ENCODE results near the gene CALN1. TPM values are rescaled to one million over a fixed set of nuclear protein-coding genes. Genes with fewer than 3 reads are reported as not detected.

CALN1 gene
- total RNA-seq, 2 donors from 2014 or later: 4.3 to 6.9 TPM

DNA sequence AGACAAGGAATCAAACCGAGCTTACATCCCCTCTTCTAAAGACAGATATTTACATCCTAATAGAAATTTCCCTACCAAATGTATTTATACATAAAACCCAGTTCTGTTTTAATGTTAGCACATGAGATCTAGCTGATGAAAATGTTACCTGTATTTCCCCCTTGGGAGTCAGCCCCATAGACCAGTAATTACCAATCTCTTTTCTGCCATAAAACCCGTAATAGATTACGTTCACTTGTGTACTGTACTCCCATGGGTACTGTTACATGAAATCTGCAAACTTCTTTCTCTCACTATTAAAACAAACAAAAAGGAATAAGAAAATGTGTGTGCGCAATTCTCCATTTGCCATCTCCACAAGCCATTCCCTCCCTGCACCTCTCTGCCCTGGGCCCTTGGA, 450.9 kb downstream of the CALN1 start:
- Mint-ChIP-seq H3K9me3 (peaks cover 5% of the 10 kb centered on the region), H3K4me3 (no peak overlapping the region), H3K27me3 (ENCODE audit: insufficient read depth) (no peaks in the 10 kb centered on the region), H3K36me3 (ENCODE audit: low read depth) (no peaks in the 10 kb centered on the region), H3K4me1 (peaks cover 4% of the 10 kb centered on the region), H3K27ac (no peak overlapping the region)
- 89 to 96% methylated on average over 3 to 4 of the region's 4 CpGs for WGBS, 2 experiments (ENCODE audit: insufficient coverage in 1 of 2, insufficient read length in 1 of 2)
- Histone ChIP-seq H3K27me3 (ENCODE audit: control insufficient read depth, insufficient read depth, low read length, poor library complexity, severe bottlenecking) (no peaks in the 10 kb centered on the region), H3K4me1 (ENCODE audit: control insufficient read depth, insufficient read depth, low read length) (no peaks in the 10 kb centered on the region), H3K9me3 (ENCODE audit: control insufficient read depth, low read length) (peaks cover 6% of the 10 kb centered on the region), H3K27ac (ENCODE audit: low read depth, low read length) (no peak overlapping the region), H3K4me3 (ENCODE audit: low read length) (no peak overlapping the region), H3K9ac (ENCODE audit: extremely low read depth, low read length, poor library complexity, severe bottlenecking) (no peak overlapping the region), H3K36me3 (ENCODE audit: control insufficient read depth, insufficient read depth, low read length) (no peaks in the 10 kb centered on the region)
- TF ChIP-seq, protein P1, sequence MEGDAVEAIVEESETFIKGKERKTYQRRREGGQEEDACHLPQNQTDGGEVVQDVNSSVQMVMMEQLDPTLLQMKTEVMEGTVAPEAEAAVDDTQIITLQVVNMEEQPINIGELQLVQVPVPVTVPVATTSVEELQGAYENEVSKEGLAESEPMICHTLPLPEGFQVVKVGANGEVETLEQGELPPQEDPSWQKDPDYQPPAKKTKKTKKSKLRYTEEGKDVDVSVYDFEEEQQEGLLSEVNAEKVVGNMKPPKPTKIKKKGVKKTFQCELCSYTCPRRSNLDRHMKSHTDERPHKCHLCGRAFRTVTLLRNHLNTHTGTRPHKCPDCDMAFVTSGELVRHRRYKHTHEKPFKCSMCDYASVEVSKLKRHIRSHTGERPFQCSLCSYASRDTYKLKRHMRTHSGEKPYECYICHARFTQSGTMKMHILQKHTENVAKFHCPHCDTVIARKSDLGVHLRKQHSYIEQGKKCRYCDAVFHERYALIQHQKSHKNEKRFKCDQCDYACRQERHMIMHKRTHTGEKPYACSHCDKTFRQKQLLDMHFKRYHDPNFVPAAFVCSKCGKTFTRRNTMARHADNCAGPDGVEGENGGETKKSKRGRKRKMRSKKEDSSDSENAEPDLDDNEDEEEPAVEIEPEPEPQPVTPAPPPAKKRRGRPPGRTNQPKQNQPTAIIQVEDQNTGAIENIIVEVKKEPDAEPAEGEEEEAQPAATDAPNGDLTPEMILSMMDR (conservative IDR thresholded peaks at IDR 0.05): no peak
- no peak for DNase-seq

DNA sequence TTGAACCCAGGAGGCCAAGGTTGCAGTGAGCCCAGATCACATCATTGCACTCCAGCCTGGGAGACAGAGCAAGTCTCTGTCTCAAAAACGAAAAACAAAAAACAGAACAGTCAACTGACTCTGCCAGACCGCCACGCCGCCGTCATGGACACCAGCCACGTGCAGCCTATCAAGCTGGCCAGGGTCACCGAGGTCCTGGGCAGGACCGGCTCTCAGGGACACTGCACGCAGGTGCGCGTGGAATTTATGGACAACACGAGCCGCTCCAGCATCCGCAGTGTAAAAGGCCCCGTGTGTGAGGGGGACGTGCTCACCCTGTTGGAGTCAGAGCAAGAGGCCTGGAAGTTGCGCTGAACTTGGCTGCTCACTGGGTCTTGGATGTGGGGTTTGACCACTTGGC, 470.0 kb downstream of the CALN1 start:
- Histone ChIP-seq H3K36me3 (ENCODE audit: control insufficient read depth, insufficient read depth, low read length) (no peaks in the 10 kb centered on the region), H3K9me3 (ENCODE audit: control insufficient read depth, low read length) (no peaks in the 10 kb centered on the region), H3K27ac (ENCODE audit: low read depth, low read length) (no peak overlapping the region), H3K4me1 (ENCODE audit: control insufficient read depth, insufficient read depth, low read length) (no peaks in the 10 kb centered on the region), H3K9ac (ENCODE audit: extremely low read depth, low read length, poor library complexity, severe bottlenecking) (no peak overlapping the region), H3K27me3 (ENCODE audit: control insufficient read depth, insufficient read depth, low read length, poor library complexity, severe bottlenecking) (no peaks in the 10 kb centered on the region), H3K4me3 (ENCODE audit: low read length) (no peak overlapping the region)
- Mint-ChIP-seq H3K27ac (no peak overlapping the region), H3K4me1 (peaks cover 8% of the 10 kb centered on the region), H3K4me3 (no peak overlapping the region), H3K9me3 (peaks cover 10% of the 10 kb centered on the region), H3K27me3 (ENCODE audit: insufficient read depth) (no peaks in the 10 kb centered on the region), H3K36me3 (ENCODE audit: low read depth) (no peaks in the 10 kb centered on the region)
- DNase-seq: no peak
- TF ChIP-seq, protein P1 (conservative IDR thresholded peaks at IDR 0.05): no peak
- WGBS, 2 experiments (ENCODE audit: insufficient coverage in 1 of 2, insufficient read length in 1 of 2): 96 to 99% methylated on average over 11 to 17 of the region's 17 CpGs

GRCh38 chr7:71937840-71938371, 474.2 kb downstream of the CALN1 start:
- no peak for DNase-seq
- WGBS, 2 experiments (ENCODE audit: insufficient coverage in 1 of 2, insufficient read length in 1 of 2): 96 to 97% methylated on average over 4 of the region's 4 CpGs
- H3K36me3 Mint-ChIP-seq (ENCODE audit: low read depth): no peaks in the 10 kb centered on the region
- H3K4me1 ChIP-seq (ENCODE audit: control insufficient read depth, insufficient read depth, low read length): no peaks in the 10 kb centered on the region
- H3K27ac ChIP-seq (ENCODE audit: low read depth, low read length): no peak overlapping the region
- H3K9me3 Mint-ChIP-seq: peaks cover 5% of the 10 kb centered on the region
- no peak overlapping the region for H3K27ac Mint-ChIP-seq
- no peaks in the 10 kb centered on the region for H3K27me3 ChIP-seq (ENCODE audit: control insufficient read depth, insufficient read depth, low read length, poor library complexity, severe bottlenecking)
- H3K4me1 Mint-ChIP-seq: peaks cover 7% of the 10 kb centered on the region
- no peak overlapping the region for H3K4me3 Mint-ChIP-seq
- H3K9me3 ChIP-seq (ENCODE audit: control insufficient read depth, low read length): peaks cover 7% of the 10 kb centered on the region
- TF ChIP-seq, protein P1 (conservative IDR thresholded peaks at IDR 0.05): no peak
- H3K9ac ChIP-seq (ENCODE audit: extremely low read depth, low read length, poor library complexity, severe bottlenecking): no peak overlapping the region
- no peaks in the 10 kb centered on the region for H3K36me3 ChIP-seq (ENCODE audit: control insufficient read depth, insufficient read depth, low read length)
- H3K27me3 Mint-ChIP-seq (ENCODE audit: insufficient read depth): no peaks in the 10 kb centered on the region
- H3K4me3 ChIP-seq (ENCODE audit: low read length): no peak overlapping the region

All from endodermal cell (in vitro differentiated cells).